Breast epithelium (tissue), 4 donors: ENCODE measurements around the gene OR51G1. TPM values are rescaled to one million over a fixed set of nuclear protein-coding genes. Genes with fewer than 3 reads are reported as not detected.

Source experiments
- DNase-seq, 2 donors: peaks; one replicate each; pipeline ENCODE4 v3.0.0-alpha.2; 2019; ENCODE audit warnings: low spot score in 2 of 2
- H3K27ac ChIP-seq, 2 donors: fragments of 200-600 bp; sonication (generic) in 1 of 2; one replicate each; pipeline ENCODE4 v1.5.1; 2016 to 2019; ENCODE audit warnings: mild to moderate bottlenecking in 1 of 2
- H3K27me3 ChIP-seq, 2 donors: fragments of 200-600 bp; sonication (generic) in 1 of 2; one replicate each; pipeline versions ENCODE4 v1.5.1 to v1.6.0; 2017 to 2019; ENCODE audit warnings: control low read depth in 1 of 2, mild to moderate bottlenecking in 1 of 2
- H3K36me3 ChIP-seq: fragments of 200-600 bp; one replicate; pipeline ENCODE4 v1.5.1; 2019
- H3K4me1 ChIP-seq, 2 donors: fragments of 200-600 bp; sonication (generic); one replicate each; pipeline ENCODE4 v1.5.1; 2016 to 2019; ENCODE audit warnings: control low read depth in 1 of 2
- H3K4me3 ChIP-seq, 3 donors: fragments of 200-600 bp; sonication (generic); 1 replicate in 2 of 3; 2 replicates in 1 of 3; pipeline ENCODE4 v1.5.1; 2016 to 2019; ENCODE audit warnings: mild to moderate bottlenecking in 3 of 3, moderate library complexity in 2 of 3
- H3K9me3 ChIP-seq, 2 donors: fragments of 200-600 bp; sonication (generic) in 1 of 2; one replicate each; pipeline ENCODE4 v1.5.1; 2016 to 2019; ENCODE audit warnings: control low read depth in 1 of 2
- POLR2A ChIP-seq: fragments of 450-650 bp; IDR thresholded peaks from one replicate; pipeline ENCODE4 v1.6.1; 2016; ENCODE audit warnings: antibody characterized with exemption, mild to moderate bottlenecking, moderate library complexity
- POLR2AphosphoS5 ChIP-seq, 3 donors: sonication (generic); formaldehyde crosslinking; IDR thresholded peaks; one replicate each; pipeline ENCODE4 v1.6.1; 2017; ENCODE audit warnings: antibody characterized with exemption in 3 of 3
- intact Hi-C: fragments of 100-400 bp; cut with DNase I; formaldehyde crosslinking; loops from one replicate; pipeline ENCODE4 v1.15.1; 2023; ENCODE audit warnings: low total_unique reads
- total RNA-seq, 3 donors: library from RNA; depleted of rRNA; stranded (reverse); fragments of >200 nt; gene quantifications; one replicate each; pipeline ENCODE4 v1.1.0, GENCODE V29; 2016
- TF ChIP-seq, protein P1 (sequence below), 3 donors: fragments of 450-650 bp; IDR thresholded peaks; one replicate each; pipeline ENCODE4 v1.5.1; 2016 to 2017; ENCODE audit warnings: antibody characterized with exemption in 3 of 3, mild to moderate bottlenecking in 3 of 3, moderate library complexity in 3 of 3

OR51G1 gene
- total RNA-seq, 3 donors from 2014 or later, result not detected

- H3K27ac ChIP-seq, result no peak overlapping the region
- H3K27me3 ChIP-seq, result no peaks in the 10 kb centered on the region
- no peaks in the 10 kb centered on the region for H3K9me3 ChIP-seq
- no peaks in the 10 kb centered on the region for H3K4me1 ChIP-seq
- intact Hi-C loops, result no loop called here
- no peak for DNase-seq
- no peak overlapping the region for H3K4me3 ChIP-seq
- TF ChIP-seq, protein P1, sequence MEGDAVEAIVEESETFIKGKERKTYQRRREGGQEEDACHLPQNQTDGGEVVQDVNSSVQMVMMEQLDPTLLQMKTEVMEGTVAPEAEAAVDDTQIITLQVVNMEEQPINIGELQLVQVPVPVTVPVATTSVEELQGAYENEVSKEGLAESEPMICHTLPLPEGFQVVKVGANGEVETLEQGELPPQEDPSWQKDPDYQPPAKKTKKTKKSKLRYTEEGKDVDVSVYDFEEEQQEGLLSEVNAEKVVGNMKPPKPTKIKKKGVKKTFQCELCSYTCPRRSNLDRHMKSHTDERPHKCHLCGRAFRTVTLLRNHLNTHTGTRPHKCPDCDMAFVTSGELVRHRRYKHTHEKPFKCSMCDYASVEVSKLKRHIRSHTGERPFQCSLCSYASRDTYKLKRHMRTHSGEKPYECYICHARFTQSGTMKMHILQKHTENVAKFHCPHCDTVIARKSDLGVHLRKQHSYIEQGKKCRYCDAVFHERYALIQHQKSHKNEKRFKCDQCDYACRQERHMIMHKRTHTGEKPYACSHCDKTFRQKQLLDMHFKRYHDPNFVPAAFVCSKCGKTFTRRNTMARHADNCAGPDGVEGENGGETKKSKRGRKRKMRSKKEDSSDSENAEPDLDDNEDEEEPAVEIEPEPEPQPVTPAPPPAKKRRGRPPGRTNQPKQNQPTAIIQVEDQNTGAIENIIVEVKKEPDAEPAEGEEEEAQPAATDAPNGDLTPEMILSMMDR (IDR thresholded peaks at IDR 0.05), result no peak
- TF ChIP-seq POLR2A, result no peak
- TF ChIP-seq POLR2AphosphoS5 (IDR thresholded peaks at IDR 0.05), result no peak
- H3K36me3 ChIP-seq, result no peaks in the 10 kb centered on the region
Measured at GRCh38 chr11:4887591-4887990, 36.5 kb downstream of the OR51G1 start.

DNA sequence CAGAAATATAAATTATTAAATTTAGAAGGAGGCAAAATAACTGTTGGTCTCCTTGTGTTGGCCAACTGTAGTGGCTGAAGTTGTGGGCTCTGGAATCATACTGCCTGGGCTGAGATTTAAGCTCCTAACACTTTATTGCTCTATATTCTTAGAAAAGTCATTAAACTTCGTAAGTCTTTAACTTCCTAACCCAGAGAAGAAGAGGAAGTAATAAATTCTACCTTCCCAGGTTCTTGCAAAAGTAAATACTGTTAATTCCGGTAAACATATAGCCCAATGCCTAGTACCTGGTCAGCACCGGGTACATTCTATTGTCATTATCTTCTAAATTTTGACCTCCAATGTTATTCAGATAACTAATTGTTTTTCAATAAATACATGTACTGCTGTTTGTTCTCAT lies 38.0 kb downstream of the OR51G1 start:
- intact Hi-C loops, result no loop called here
- H3K9me3 ChIP-seq, result no peaks in the 10 kb centered on the region
- no peaks in the 10 kb centered on the region for H3K27me3 ChIP-seq
- no peak overlapping the region for H3K4me3 ChIP-seq
- no peaks in the 10 kb centered on the region for H3K36me3 ChIP-seq
- no peak overlapping the region for H3K27ac ChIP-seq
- no peak for DNase-seq
- H3K4me1 ChIP-seq, result no peaks in the 10 kb centered on the region
- TF ChIP-seq POLR2AphosphoS5 (IDR thresholded peaks at IDR 0.05) (no peak), POLR2A (no peak)
- TF ChIP-seq, protein P1 (IDR thresholded peaks at IDR 0.05), result no peak

DNA sequence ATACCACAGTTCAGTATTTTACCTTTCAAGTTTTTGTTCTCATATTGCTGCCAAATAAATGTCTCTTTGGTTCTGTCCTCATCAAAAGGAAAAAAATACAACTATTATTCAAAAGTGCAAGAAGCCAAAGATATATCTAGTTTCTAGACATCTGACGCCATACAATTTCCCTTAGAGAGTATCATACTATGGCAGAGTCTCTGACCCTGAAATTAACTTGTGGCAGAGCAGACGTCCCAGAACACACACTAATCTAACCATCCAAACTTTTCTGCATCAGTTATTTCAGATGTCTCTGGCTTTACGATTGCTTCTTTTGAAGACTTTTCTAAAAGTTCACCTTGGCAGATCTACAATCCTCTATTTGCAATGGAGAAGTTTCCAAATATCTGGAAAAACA lies 39.8 kb downstream of the OR51G1 start:
- H3K4me3 ChIP-seq, result no peak overlapping the region
- no peaks in the 10 kb centered on the region for H3K4me1 ChIP-seq
- no peaks in the 10 kb centered on the region for H3K9me3 ChIP-seq
- no peaks in the 10 kb centered on the region for H3K36me3 ChIP-seq
- no peak for DNase-seq
- intact Hi-C loops, result no loop called here
- TF ChIP-seq POLR2A, result no peak
- TF ChIP-seq, protein P1 (IDR thresholded peaks at IDR 0.05), result no peak
- H3K27ac ChIP-seq, result no peak overlapping the region
- H3K27me3 ChIP-seq, result peaks cover 0 to 5% of the 10 kb centered on the region in 2 donors

DNA sequence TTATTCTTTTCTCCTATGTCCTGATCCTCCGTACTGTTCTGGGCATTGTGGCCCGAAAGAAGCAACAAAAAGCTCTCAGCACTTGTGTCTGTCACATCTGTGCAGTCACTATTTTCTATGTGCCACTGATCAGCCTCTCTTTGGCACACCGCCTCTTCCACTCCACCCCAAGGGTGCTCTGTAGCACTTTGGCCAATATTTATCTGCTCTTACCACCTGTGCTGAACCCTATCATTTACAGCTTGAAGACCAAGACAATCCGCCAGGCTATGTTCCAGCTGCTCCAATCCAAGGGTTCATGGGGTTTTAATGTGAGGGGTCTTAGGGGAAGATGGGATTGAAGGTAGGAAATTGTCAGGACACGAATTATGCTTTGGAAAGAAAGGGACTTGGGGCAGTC lies 41.6 kb downstream of the OR51G1 start:
- TF ChIP-seq POLR2AphosphoS5 (IDR thresholded peaks at IDR 0.05) (no peak), POLR2A (no peak)
- TF ChIP-seq, protein P1 (IDR thresholded peaks at IDR 0.05), result no peak
- no peaks in the 10 kb centered on the region for H3K9me3 ChIP-seq
- no peak overlapping the region for H3K27ac ChIP-seq
- H3K36me3 ChIP-seq, result no peaks in the 10 kb centered on the region
- no peak for DNase-seq
- H3K4me1 ChIP-seq, result no peaks in the 10 kb centered on the region
- H3K4me3 ChIP-seq, result no peak overlapping the region
- intact Hi-C loops, result no loop called here
- H3K27me3 ChIP-seq, result peaks cover 0 to 5% of the 10 kb centered on the region in 2 donors

DNA sequence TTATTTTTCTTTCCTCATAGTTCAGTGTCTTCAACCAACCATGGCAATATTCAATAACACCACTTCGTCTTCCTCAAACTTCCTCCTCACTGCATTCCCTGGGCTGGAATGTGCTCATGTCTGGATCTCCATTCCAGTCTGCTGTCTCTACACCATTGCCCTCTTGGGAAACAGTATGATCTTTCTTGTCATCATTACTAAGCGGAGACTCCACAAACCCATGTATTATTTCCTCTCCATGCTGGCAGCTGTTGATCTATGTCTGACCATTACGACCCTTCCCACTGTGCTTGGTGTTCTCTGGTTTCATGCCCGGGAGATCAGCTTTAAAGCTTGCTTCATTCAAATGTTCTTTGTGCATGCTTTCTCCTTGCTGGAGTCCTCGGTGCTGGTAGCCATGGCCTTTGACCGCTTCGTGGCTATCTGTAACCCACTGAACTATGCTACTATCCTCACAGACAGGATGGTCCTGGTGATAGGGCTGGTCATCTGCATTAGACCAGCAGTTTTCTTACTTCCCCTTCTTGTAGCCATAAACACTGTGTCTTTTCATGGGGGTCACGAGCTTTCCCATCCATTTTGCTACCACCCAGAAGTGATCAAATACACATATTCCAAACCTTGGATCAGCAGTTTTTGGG lies 42.2 kb downstream of the OR51G1 start, which contains the start of gene OR51T1:
OR51T1 (plus strand) TSS at position 41 of the 641 bp plus-strand sequence; CDS start at position 41, 0 bp downstream.
- Histone ChIP-seq H3K4me1 (no peaks in the 10 kb centered on the region), H3K27me3 (peaks cover 0 to 5% of the 10 kb centered on the region in 2 donors), H3K27ac (no peak within 1 kb of the TSS), H3K9me3 (no peaks in the 10 kb centered on the region), H3K4me3 (no peak within 1 kb of the TSS), H3K36me3 (no peaks in the 10 kb centered on the region)
- TF ChIP-seq, protein P1 (IDR thresholded peaks at IDR 0.05), result no peak
- TF ChIP-seq POLR2AphosphoS5 (IDR thresholded peaks at IDR 0.05) (no peak), POLR2A (no peak)
- intact Hi-C loops, result no loop called here
- DNase-seq, result no peak
